HL-60 (cell line): ENCODE data around the gene TBCE.

Source experiments
- POLR2AphosphoS5 ChIP-seq: IDR thresholded peaks from 2 replicates; pipeline ENCODE4 v1.6.1; 2012; ENCODE audit warnings: low read depth
- TF ChIP-seq, protein P1 (sequence below): IDR thresholded peaks from one replicate; pipeline ENCODE4 v1.5.1; 2011; ENCODE audit warnings: low read length, control low read depth, inconsistent platforms; ENCODE audit not compliant: insufficient read depth
- TF ChIP-seq, protein P2 (sequence below): IDR thresholded peaks from 2 replicates; pipeline ENCODE4 v1.6.1; 2012; ENCODE audit warnings: low read depth; ENCODE audit not compliant: insufficient replicate concordance

DNA sequence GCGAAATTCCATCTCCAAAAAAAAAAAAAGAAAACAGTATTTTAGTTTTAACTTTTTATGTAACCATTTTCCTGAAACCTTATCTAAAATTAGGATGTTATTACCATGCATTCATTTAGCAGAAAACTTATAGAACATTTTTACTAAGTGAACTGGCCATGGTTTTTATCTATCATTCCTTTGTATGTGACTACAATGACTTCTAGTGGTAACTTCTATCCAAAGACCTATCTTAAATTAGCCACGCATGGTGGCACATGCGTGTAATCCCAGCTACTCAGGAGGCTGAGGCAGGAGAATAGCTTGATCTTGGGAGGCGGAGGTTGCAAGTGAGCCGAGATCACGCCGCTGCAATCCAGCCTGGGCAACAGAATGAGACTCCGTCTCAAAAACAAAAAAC is 27.5 kb upstream of the TBCE start:
- TF ChIP-seq, protein P1, sequence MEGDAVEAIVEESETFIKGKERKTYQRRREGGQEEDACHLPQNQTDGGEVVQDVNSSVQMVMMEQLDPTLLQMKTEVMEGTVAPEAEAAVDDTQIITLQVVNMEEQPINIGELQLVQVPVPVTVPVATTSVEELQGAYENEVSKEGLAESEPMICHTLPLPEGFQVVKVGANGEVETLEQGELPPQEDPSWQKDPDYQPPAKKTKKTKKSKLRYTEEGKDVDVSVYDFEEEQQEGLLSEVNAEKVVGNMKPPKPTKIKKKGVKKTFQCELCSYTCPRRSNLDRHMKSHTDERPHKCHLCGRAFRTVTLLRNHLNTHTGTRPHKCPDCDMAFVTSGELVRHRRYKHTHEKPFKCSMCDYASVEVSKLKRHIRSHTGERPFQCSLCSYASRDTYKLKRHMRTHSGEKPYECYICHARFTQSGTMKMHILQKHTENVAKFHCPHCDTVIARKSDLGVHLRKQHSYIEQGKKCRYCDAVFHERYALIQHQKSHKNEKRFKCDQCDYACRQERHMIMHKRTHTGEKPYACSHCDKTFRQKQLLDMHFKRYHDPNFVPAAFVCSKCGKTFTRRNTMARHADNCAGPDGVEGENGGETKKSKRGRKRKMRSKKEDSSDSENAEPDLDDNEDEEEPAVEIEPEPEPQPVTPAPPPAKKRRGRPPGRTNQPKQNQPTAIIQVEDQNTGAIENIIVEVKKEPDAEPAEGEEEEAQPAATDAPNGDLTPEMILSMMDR: no peak
- no peak for TF ChIP-seq POLR2AphosphoS5
- TF ChIP-seq, protein P2, sequence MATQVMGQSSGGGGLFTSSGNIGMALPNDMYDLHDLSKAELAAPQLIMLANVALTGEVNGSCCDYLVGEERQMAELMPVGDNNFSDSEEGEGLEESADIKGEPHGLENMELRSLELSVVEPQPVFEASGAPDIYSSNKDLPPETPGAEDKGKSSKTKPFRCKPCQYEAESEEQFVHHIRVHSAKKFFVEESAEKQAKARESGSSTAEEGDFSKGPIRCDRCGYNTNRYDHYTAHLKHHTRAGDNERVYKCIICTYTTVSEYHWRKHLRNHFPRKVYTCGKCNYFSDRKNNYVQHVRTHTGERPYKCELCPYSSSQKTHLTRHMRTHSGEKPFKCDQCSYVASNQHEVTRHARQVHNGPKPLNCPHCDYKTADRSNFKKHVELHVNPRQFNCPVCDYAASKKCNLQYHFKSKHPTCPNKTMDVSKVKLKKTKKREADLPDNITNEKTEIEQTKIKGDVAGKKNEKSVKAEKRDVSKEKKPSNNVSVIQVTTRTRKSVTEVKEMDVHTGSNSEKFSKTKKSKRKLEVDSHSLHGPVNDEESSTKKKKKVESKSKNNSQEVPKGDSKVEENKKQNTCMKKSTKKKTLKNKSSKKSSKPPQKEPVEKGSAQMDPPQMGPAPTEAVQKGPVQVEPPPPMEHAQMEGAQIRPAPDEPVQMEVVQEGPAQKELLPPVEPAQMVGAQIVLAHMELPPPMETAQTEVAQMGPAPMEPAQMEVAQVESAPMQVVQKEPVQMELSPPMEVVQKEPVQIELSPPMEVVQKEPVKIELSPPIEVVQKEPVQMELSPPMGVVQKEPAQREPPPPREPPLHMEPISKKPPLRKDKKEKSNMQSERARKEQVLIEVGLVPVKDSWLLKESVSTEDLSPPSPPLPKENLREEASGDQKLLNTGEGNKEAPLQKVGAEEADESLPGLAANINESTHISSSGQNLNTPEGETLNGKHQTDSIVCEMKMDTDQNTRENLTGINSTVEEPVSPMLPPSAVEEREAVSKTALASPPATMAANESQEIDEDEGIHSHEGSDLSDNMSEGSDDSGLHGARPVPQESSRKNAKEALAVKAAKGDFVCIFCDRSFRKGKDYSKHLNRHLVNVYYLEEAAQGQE: no peak
